ENCODE measurements around the gene CD38.
A peak's percentile ranks its signal among the peaks of the same experiment; 100 is the strongest.
"Not testable (repeated sequence)": the region's sequence is repeated elsewhere in the genome, so short reads cannot be mapped to it uniquely, and the experiment has no call there.

CD38 gene

DNA sequence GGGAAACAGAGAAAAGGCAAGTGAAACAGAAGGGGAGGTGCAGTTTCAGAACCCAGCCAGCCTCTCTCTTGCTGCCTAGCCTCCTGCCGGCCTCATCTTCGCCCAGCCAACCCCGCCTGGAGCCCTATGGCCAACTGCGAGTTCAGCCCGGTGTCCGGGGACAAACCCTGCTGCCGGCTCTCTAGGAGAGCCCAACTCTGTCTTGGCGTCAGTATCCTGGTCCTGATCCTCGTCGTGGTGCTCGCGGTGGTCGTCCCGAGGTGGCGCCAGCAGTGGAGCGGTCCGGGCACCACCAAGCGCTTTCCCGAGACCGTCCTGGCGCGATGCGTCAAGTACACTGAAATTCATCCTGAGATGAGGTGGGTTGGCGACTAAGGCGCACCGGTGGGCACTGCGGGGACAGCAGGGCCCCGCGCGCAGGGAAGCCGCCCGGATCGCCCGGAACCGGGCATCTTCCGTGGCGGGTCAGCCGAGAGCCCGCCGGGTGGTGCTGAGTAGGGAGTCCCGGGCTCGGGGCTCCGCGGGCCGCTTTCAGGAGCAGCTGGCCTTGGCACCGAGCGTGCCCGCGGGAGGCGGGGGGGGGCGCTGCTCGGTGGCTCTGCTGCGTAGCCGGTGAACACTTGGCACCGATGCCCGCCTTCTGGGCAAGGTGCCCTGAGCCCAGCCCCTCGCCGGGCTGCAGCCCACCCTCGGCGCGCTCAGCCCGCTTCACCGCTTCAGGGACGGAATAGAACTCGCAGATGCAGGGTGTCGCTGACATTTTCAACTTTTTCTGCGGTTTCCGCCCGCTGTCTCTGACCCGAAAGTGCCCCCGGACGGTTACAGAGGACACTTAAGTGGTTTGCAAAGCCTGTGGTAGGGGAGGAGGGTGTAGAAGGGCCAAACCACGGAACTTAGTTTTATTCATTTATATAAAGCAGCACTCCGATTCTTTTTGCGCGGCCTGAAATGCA lies at the start of gene CD38:
TSS of gene CD38 (plus strand) at position 40 of the 953 bp plus-strand sequence. CDS start at position 127, 87 bp downstream.
- no peak for DNase-seq

DNA sequence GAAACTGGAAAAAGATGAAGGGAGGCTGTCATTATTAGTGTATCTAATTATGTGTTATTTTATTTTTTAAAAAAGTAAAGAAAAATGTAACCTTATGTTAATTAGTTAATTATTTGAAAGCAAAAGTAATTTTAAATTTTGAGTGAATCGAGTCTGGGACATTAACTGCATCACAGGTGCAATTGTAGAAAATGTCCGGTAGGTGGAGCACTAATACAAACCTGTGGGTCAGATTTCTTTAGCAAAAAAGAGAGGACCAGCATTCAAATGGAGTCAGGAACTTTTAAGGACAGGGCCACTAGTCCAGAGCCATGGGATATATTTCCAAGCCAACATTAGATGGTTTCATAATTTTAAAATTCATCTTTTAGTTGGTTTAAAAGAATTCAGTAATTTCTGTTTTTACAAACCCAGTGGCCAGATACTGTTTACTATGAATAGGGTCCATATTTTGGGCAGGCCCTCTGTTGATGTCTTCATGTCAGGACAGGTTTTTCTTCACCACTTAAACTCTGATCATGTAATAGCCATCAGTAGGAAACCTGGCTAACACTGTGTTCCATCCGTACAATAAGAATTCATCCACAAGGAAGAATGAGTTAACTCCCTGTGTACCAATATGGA lies 48.1 kb upstream of the CD38 start:
- peak; percentile 40 for DNase-seq

DNA sequence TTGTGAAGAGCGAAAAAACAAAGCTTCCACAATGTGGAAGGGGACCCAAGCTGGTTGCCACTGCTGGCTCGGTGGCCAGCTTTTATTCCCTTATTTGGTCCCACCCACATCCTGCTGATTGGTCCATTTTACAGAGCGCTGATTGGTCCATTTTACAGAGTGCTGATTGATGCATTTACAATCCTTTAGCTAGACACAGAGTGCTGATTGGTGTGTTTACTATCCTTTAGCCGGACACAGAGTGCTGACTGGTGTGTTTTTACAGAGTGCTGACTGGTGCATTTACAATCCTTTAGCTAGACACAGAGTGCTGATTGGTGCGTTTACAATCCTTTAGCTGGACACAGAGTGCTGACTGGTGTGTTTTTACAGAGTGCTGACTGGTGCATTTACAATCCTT lies 45.1 kb upstream of the CD38 start:
- not testable (repeated sequence) for DNase-seq

DNA sequence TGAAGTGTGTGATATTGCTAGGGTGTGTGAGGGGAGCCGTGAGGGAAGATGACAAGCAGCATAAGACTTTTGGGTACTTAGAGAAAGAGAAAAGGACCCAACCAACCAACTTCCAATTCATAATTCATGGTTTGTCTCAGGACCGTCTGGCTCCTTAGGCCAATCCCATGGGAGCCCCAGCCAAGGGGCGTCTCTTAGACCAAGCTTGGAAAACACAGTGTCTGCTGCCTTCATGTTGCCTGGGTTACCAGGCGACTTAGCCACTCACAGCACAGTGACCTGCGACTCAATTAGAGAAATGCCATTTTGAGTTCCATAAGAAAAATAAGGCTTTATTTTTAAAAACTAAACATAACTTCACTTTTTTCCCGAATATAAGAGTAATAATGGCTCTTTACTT lies 42.6 kb upstream of the CD38 start:
- no peak for DNase-seq

DNA sequence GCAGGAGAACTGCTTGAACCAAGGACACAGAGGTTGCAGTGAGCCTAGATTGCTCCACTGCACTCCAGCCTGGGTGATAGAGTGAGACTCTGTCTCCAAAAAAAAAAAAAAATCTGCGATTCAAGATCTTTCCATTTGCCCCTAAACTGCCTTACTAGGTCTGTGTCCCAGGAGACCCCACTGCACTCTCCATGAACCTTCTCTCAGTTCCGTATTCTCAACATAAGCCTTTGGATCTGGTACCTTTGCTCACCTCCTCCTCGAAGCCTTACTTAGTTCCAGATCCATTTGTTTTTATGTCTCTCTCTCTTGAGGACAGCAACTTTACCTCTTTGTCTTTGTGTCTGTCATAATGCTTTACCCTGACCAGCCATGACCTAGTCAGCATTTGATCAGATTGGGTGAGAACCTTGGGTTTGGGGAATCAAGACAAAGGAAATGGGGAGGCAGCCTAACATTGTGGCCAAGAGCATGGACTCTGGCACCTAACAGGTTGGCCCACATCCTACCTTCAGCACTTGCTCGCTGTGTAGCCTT lies 41.5 kb upstream of the CD38 start:
- no peak for DNase-seq

DNA sequence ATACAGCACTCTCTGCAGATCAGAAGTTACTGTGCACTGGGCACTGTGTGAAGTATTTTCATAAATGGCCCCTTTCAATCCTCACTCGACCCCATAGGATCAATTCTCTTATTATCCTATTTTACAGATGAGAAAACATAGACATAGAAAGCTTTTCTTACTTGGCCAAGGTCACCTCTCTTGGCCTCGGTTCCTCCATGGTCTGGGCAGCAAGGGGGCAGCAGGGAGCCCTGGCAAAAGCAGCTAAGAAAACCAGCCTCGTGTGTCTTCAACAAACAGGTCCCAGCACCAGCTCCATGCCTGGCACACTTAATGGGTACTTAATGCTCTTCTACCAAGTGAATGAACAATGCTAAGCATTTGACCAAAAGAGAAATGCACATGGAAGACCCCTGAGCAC lies 40.9 kb upstream of the CD38 start:
- no peak for DNase-seq

DNA sequence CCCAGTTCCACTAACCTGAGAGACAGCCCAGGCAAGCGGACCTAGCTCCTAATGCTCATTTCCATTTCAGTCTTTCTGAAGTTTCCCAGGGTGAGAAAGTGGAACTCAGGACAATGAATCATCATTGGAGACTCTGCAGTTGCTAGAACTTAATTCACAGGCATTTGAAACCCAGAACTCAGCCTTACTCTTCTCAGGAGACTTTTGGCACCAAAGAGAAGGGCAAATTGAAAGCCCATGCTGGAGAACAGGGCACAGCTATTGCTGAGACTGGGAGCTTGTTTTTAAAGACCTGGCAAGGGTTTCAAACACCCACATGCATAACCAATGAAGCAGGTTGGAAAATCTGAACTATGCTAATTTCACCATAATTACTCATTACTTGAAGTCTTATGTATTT lies 39.3 kb upstream of the CD38 start:
- peak; percentile 18 for DNase-seq

DNA sequence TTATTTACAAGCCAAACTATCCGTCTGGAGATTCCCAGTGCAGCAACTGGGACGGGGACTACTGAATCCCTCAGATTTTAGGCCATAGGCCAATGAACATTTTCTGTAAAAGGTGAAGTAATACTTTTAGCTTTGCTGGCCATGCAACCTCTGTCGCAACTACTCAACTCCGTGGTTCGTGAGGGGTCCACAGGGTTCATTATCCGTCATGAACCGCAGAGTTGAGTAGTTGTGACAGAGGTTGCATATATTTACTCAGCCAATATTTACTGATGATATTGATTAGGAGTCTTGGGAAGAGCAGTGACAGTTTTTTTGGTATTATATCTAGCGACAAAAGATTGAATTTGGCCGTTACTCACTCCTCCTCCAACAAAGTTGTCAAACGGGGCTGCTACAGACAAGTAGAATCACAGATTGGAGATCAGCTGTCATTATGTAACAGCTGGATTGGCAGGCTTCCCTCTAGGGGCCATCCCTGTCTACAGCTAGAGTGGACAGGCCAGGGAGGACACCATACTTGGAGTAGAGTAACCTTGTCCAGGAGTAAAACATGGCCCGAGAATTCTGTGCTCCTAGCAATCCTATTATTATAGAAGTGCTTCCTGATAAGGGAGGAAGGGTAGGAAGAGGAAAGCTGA lies 37.2 kb upstream of the CD38 start:
- DNase-seq: no peak

DNA sequence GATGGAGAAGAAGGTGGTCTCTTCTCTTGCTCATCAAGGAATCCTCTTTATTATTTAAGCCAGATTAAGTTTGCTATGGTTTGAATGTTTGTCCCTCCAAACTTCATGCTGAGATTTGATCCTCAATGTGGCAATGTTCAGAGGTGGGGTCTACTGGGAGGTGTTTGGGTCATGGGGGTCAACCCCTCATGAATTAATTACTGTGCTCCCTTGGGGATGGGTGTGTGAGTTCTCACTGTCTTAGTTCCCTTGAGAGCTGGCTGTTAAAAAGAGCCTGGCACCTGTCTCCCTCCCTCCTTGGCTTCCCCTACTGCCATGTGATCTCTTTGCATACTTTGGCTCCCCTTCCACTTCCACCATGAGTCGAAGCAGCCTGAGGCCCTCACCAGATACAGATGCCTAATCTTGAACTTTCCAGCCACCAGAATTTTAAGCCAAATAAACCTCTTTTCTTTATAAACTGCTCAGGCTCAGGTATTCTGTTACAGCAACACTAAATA lies 36.0 kb upstream of the CD38 start:
- no peak for DNase-seq

DNA sequence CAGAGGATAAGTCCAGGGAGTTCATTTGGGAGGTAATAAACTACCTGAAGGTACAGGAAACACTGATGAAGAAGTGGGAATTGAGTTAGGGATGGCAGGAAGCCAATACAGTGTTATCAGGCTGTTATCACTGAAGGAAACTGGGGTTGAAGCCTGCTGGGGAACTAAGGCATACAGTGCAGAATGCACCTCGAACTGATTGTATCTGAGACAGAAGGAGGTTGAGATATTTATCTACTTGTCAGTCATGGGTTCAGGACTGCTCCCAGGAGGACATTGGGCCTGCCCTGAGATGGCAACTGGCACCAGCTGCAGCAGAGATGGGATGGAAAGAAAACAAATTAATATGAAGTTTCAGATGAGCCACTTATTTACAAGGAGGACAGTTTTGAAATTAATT lies 35.5 kb upstream of the CD38 start:
- no peak for DNase-seq

DNA sequence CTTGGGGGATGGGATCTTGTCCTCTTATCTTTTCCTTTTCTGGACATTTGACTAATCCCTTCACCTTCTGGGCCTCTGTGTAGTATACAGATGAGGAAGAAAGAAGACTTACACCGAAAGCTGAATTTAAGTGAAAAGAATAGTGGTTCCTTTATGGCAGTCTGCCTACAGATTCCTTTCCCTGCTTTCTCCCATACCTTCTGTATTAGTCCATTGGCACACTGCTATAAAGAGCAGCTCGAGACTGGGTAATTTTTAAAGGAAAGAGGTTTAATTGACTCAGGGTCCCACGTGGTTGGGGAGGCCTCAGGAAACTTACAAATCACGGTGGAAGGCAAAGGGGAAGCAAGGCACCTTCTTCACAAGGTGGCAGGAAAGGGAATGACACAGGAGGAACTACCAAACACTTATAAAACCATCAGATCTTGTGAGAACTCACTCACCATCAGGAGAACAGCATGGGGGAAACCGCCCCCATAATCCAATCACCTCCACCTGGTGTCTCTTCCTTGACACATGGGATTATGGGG lies 34.0 kb upstream of the CD38 start:
- DNase-seq: peak; percentile 37

DNA sequence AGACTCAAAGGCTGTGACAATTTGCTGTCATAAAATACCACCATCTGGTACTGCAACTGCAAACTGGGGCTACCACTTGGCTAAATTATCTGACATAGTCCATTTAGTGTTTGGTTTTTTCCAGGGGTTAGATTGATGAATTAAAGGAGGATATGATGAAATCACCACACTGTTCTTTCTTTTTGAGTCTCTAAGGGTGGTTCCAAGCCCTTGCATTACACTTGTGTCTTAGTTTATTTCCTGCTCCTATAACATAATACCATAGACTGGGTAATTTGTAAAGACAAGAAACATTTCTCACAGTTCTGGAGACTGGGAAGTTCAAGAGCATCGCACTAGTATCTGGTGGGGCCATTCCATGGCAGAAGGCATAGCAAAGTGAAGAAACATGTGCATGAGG lies 32.0 kb upstream of the CD38 start:
- no peak for DNase-seq

DNA sequence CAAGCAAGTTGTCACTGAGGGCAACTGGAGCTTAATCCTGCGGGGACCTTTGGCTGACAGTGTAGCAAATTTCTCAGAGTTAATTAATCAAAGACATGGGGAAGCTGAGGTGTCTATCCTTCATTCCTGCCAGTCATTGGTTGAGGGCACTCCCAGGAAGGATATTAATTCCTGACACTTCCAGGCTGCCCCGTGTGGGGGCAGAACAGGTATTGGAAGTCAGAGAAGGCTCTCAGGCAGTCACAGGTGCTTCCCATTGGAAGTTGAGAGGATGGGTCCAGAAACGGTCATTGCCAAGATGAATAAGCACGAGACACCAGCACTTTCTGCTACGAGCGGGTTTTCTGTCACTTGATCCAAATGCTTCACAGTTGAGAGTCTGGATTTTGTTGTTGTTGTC lies 29.1 kb upstream of the CD38 start:
- DNase-seq: no peak

DNA sequence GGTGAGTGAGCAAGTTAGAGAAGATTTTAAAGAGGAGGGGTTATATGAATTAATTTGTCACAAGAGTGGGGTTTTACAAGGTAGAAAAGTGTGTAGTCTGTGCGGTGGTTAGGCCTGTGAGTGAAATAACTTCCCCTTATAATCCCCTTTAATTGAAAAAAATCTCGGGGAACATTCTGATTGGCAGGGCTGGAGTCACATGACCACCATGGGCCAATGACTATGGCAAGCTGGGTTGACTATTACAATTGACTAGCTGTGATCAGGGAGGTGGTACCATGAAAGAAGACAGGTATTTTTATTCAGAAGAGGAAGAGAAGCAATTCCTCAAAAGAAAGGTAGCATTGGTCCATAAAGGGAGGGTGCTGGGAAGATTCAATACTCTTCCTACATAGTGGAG lies 27.0 kb upstream of the CD38 start:
- no peak for DNase-seq

DNA sequence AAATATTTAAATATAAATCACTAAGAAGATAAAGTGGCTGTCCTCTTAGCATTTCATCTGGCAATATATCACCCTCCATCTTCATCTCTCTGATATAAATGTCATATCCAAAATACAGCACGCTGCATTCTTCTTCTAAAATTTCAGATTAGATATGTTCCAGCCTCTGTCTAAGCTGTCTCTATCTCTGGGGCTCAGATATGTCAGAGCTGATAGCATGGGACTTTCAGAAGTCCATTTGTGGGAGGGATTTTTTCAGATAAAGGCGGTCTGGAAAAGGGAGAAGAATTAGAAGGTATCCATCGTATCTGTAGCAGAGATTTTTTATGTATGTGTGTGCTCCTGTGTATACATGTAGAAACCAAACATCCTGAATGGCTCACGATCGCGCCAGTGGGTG lies 25.0 kb upstream of the CD38 start:
- no peak for DNase-seq

DNA sequence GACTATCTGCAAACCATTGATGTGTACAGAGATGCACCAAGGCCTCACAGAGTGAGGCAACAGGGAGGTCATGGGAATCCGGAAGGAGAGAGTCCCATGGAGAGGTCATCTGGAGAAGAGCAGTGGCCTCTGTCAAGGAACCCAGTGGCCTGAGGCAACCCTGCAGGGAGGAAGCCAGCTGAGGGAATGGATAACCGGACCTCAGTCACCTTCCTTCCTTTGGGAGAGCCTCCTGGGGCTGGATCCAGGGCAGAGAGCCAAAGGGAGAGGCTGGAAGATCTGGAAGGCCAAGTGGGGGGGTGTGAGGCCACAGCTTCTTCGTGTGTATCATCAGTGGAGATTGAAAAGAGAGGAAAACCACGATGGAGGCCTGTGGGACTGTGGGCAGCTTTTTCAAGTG lies 24.3 kb upstream of the CD38 start:
- DNase-seq: peak; percentile 12

DNA sequence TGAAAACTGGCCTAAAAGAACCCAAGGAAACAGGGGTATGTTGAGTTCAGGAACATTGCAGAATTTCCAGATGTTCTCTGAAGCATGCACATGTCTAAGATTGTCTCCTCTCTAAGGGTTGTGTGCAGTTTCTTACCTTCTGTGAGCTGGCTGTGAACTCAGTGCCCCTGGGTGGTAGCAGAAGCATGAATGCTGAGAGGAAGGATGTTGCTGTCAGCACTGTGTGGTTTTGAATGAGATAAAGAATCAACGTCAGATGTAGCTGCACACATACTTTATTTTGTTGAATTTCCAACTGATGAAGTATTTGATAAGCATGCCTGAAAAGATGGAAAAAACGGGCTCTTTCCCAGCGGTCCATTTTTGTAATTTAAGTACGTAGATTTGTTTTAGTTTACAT lies 23.8 kb upstream of the CD38 start:
- peak; percentile 31 for DNase-seq

DNA sequence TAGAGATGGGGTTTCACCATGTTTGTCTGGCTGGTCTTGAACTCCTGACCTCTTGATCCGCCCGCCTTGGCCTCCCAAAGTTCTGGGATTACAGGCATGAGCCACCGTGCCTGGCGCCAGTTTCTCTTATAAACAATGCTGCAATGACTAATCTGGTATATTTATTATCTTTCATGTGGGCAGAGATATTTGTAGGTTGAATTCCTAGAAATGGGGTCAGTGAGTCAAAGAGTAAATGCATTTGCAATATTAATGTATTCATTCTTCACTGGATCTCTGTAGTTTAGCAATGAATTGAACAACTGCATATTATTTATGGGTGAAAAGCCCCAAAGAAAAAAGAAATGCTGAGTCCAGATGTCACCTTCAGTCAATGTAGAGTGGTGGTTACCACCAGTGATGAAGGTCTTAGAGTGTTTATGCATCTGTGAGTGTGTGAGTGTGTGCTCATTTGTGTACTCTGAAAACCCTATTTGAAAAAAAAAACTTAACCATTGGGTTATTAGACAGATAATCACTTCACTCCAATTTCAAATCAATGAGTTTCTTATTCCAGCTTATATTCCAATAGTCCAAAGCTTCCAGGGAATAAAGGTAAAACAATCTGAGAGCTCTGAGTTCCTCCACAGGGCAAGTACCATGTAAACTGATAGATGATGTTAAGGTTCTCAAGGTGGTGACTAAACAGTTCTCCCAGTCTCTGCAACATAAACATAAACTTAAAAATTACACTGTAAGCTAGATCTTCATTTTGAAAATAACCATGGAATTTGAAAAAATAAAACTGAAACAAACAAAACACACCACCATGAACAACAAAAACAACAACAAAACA lies 22.6 kb upstream of the CD38 start:
- DNase-seq: peak; percentile 35

DNA sequence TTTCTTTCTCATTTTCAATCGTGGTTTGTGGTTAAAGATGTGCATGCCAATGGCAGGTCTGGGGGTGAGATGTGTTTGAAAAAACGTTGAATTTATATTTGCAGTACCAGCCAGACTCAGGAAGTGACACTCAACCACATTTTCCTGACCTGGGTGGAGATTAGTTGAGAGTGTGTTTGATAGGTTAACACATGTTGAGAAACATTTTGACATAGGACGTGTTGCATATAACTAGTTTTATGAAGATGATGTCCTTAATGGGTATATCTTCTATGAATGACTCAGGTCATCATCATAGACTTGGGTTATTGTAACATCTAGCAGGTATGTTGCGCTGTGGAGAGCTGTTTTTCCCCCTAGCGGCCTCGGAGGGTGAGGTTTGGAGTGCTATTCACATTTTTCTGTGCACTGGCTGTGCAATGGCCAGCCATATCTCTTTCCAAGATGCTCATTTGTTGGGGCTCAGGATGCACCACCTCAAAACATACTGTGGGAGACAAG lies 21.7 kb upstream of the CD38 start:
- peak; percentile 50 for DNase-seq

DNA sequence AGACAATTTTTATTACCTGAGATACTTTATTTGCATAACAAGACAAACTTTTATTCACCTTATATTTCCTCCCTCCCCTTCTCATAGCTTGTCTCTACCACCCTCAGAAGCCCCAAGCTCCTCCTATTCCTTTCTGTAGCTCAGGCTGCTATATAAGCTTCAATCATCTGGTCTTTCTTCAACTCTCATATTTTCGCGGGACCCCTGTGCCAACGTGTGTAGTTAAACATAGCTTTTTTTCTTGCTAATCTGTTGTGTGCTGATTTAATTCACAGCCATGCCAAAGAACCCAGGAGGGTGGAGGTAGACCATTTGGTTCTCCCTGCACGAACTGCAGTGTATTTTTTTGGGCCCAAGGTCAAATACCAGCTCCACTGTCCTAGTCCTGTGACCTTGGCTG lies 21.1 kb upstream of the CD38 start:
- no peak for DNase-seq

DNA sequence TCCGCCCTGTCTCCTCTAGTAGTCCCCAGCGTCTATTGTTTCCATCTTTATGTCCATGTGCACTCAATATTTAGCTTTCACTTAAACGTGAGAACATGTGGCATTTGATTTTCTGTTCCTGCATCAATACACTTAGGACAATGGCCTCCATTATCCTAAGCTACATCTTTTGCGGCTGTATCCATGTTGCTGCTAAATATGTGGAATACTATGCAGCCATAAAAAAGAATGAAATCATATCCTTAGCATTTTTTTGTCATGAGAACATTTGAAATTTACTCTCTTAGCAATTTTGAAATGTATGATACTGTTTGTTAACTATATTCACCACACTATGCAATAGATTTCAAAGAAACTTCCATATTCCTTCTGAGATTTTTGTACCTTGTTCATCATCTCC lies 19.8 kb upstream of the CD38 start:
- no peak for DNase-seq

DNA sequence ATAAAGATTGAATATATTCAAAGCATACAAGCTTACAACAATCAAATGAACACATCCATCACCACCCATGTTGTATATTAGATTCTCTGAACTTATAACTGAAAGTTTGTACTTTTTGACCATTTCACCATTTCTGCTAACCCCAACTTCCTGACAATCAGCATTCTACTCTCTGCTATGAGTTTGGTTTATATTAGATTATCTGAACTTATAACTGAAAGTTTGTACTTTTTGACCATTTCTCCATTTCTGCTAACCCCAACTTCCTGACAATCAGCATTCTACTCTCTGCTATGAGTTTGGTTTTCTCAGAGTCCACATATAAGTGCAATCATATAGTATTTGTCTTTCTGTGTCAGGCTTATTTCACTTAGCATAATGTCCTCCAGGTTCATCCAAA lies 15.7 kb upstream of the CD38 start:
- DNase-seq: not testable (repeated sequence)

Measured in fibroblast of skin of right quadriceps (primary cell).